ENCODE results near the gene NBL1. TPM values are rescaled to one million over a fixed set of nuclear protein-coding genes. Genes with fewer than 3 reads are reported as not detected.

NBL1 gene
- total RNA-seq (2014; rRNA removed; shearing (Covaris generic)) (8.0 and 10.6 TPM in 2 replicates), polyA plus RNA-seq (2016; fragmentation: Nextera tagmentation; extraction: Ambion mirVana) (5.4 and 6.1 TPM in 2 replicates)
- long read RNA-seq, partial matches to known transcripts: 0 of 1 reads
- long read RNA-seq, other reads (novel, unspliced or antisense): 1 of 1 reads

DNA sequence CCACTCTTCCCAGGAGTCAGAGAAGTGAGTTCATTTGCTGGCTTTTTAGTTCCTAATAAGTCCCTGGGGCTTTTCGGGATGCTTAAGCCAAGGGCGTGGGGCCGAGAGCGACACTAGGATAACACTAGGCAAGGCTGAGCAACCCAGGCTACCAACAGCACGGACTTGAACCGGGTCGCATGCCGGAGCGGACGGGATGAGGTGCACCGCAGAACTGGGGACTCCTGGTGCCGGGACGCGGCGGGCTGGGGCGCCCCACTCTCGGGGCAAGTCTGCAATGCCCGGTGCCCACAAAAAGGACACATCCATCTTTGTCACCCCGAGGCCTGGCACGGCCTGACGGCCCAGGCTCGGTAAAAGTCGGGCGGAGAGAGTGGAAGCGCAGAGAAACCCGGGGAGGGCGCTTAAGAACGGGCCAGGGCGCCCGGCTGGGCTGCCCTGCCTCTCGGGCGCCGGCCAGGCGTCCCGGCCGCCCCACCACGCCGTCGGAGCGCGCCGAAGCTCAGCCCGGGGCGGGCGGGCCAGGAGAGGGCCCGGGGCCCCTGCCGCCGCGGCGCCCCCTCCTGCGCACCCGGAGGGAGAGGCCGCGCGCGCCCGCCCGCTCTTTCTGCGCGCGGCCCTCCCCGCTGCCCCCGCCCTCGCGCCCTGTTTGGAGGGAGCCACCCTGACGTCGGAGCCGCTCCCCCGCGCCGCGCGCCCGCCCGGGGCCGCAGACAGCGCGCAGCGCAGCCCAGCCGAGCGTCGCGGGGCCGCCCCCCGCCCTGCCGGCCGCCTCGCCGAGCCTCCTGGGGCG lies at the start of gene NBL1:
NBL1 (plus strand) TSS at position 710 of the 793 bp plus-strand sequence. CDS start 10,720 bp downstream, outside the sequence.
- H3K36me3 ChIP-seq (ENCODE audit: insufficient read depth): no peaks in the 10 kb centered on the region
- H3K36me3 Mint-ChIP-seq (ENCODE audit: low read depth): peaks cover 2% of the 10 kb centered on the region; the same call in 2 of the 3 replicates
- H3K27ac ChIP-seq (ENCODE audit: low read depth): no peak within 1 kb of the TSS
- H3K27ac Mint-ChIP-seq: no peak within 1 kb of the TSS
- H3K4me2 ChIP-seq: peak within 1 kb of the TSS; percentile 93
- H3K4me1 Mint-ChIP-seq: peaks cover 19% of the 10 kb centered on the region
- peaks cover 46% of the 10 kb centered on the region for H3K27me3 ChIP-seq (ENCODE audit: insufficient read depth)
- DNase-seq (ENCODE audit: low spot score) (peak; percentile 65), ATAC-seq (peak; percentile 17)
- peak within 1 kb of the TSS; percentile 89 for H3K4me3 ChIP-seq
- peak within 1 kb of the TSS; percentile 88 for H3K4me3 Mint-ChIP-seq
- peak within 1 kb of the TSS; percentile 98 for H2AFZ ChIP-seq
- 0 out of 2 replicates have a peak, but pooled peaks cover 3% of the 10 kb centered on the region for H4K20me1 ChIP-seq (replicated peaks; ENCODE audit: insufficient read depth)
- no peaks in the 10 kb centered on the region for H3K79me2 ChIP-seq (replicated peaks; ENCODE audit: insufficient read depth)
- no peak for TF ChIP-seq ZNF114 (CRISPR knock-in tag; IDR thresholded peaks at IDR 0.05)
- peak; percentile 74 for TF ChIP-seq EZH2 (IDR thresholded peaks at IDR 0.05; ENCODE audit: low read depth, unreplicated experiment)
- TF ChIP-seq EZH2phosphoT487 (IDR thresholded peaks at IDR 0.05; ENCODE audit: unreplicated experiment): peak; percentile 34
- H3K9me3 Mint-ChIP-seq: no peaks in the 10 kb centered on the region
- peaks cover 7% of the 10 kb centered on the region for H3F3A ChIP-seq (replicated peaks; ENCODE audit: low read depth)
- peaks cover 17% of the 10 kb centered on the region for H3K4me1 ChIP-seq (ENCODE audit: insufficient read depth)
- peaks cover 55% of the 10 kb centered on the region for H3K27me3 Mint-ChIP-seq (ENCODE audit: insufficient read depth, low read depth, poor library complexity)
- no peaks in the 10 kb centered on the region for H3K9me2 ChIP-seq (ENCODE audit: insufficient read depth)

DNA sequence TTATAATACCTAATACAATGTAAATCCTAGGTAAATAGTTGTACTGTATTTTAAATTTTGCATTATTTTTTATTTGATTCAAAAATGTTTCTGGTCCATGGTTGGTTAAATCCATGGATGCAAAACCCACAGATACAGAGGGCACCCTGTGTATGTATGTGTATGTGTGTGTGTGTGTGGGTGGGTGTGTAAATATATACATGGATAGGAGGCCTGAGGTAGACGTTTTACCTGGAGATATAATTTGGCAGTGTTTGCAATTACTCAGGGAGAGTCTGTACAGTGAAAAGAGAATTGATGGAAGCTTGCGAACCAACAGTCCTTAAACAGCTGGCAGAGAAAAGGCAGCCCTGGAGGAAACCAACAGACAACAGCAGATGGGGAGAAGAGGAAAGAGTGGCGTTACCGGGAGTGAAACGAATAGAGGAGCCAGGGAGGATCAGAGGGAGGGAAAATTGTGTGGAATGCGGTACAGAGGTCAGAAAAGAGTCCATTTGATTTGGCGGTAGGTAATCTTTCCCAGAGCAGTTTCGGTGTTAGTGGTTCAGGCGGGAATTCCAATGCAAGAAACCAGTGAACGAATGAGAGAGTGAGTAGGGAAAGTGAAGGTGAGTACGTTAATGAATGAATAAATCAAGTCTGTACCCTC lies 47.9 kb upstream of the NBL1 start:
- DNase-seq (ENCODE audit: low spot score) (no peak), ATAC-seq (peak; percentile 24)
- Histone ChIP-seq H3K4me3 (peak overlapping the region; percentile 90), H3K36me3 (ENCODE audit: insufficient read depth) (no peaks in the 10 kb centered on the region), H3F3A (replicated peaks; ENCODE audit: low read depth) (no peaks in the 10 kb centered on the region), H3K9me2 (ENCODE audit: insufficient read depth) (no peaks in the 10 kb centered on the region), H3K4me1 (ENCODE audit: insufficient read depth) (peaks cover 10% of the 10 kb centered on the region), H3K4me2 (peak overlapping the region; percentile 82), H3K79me2 (replicated peaks; ENCODE audit: insufficient read depth) (peaks cover 41% of the 10 kb centered on the region), H4K20me1 (replicated peaks; ENCODE audit: insufficient read depth) (peaks cover 11% of the 10 kb centered on the region; the same call in 1 of the 2 replicates), H3K27me3 (ENCODE audit: insufficient read depth) (no peaks in the 10 kb centered on the region), H2AFZ (0 out of 2 replicates have a peak overlapping the region, but pooled peaks have one; percentile 30), H3K27ac (ENCODE audit: low read depth) (peak overlapping the region; percentile 84)
- Mint-ChIP-seq H3K4me3 (peak overlapping the region; percentile 100), H3K27me3 (ENCODE audit: insufficient read depth, low read depth, poor library complexity) (peaks cover 7% of the 10 kb centered on the region), H3K36me3 (ENCODE audit: low read depth) (no peaks in the 10 kb centered on the region), H3K27ac (peak overlapping the region; percentile 97), H3K9me3 (no peaks in the 10 kb centered on the region), H3K4me1 (peaks cover 10% of the 10 kb centered on the region)
- TF ChIP-seq ZNF331 (CRISPR knock-in tag; IDR thresholded peaks at IDR 0.05; ENCODE audit: low read depth): no peak
- TF ChIP-seq, protein P1, sequence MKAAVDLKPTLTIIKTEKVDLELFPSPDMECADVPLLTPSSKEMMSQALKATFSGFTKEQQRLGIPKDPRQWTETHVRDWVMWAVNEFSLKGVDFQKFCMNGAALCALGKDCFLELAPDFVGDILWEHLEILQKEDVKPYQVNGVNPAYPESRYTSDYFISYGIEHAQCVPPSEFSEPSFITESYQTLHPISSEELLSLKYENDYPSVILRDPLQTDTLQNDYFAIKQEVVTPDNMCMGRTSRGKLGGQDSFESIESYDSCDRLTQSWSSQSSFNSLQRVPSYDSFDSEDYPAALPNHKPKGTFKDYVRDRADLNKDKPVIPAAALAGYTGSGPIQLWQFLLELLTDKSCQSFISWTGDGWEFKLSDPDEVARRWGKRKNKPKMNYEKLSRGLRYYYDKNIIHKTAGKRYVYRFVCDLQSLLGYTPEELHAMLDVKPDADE (IDR thresholded peaks at IDR 0.05): no peak
- TF ChIP-seq STAT1 (IDR thresholded peaks at IDR 0.05; ENCODE audit: unreplicated experiment): no peak
- no peak for TF ChIP-seq EZH2 (IDR thresholded peaks at IDR 0.05; ENCODE audit: low read depth, unreplicated experiment)
- TF ChIP-seq REST (IDR thresholded peaks at IDR 0.05; ENCODE audit: unreplicated experiment): no peak

Measured in GM23338 (cell line).